ENCODE results near the gene SELENOK. TPM values are rescaled to one million over a fixed set of nuclear protein-coding genes. Genes with fewer than 3 reads are reported as not detected.
A peak's percentile ranks its signal among the peaks of the same experiment; 100 is the strongest.

The SELENOK gene
- total and polyA plus RNA-seq, 5 donors from 2014 or later: 127 to 158 (median 145) TPM

- Mint-ChIP-seq H3K9me3 (peaks cover 0 to 2% (median 0%) of the 10 kb centered on the region in 7 donors), H3K4me1 (peaks cover 0 to 19% (median 0%) of the 10 kb centered on the region in 4 donors), H3K27ac (peak overlapping the region in 1 of 3 donors; percentile 48), H3K4me3 (peak overlapping the region in 2 of 4 donors; percentile 77 to 79), H3K27me3 (peaks cover 50% of the 10 kb centered on the region), H3K36me3 (no peaks in the 10 kb centered on the region)
- Histone ChIP-seq H3K4me3 (ENCODE audit: low read depth, low read length) (no peak overlapping the region), H3K4me1 (ENCODE audit: control insufficient read depth, insufficient read depth, low read length, poor library complexity, severe bottlenecking) (peaks cover 23% of the 10 kb centered on the region), H3K36me3 (ENCODE audit: control insufficient read depth, insufficient read depth, low read length) (no peaks in the 10 kb centered on the region), H3K9me3 (ENCODE audit: control insufficient read depth in 2 of 2, low read length in 2 of 2) (no peaks in the 10 kb centered on the region), H3K27me3 (ENCODE audit: control insufficient read depth, insufficient read depth, low read length) (peaks cover 16% of the 10 kb centered on the region), H3K27ac (ENCODE audit: insufficient read depth, low read length, poor library complexity, severe bottlenecking) (peak overlapping the region; percentile 23)
- ATAC-seq (ENCODE audit: low read depth in 2 of 2) (no peak), DNase-seq (no peak)
Measured at GRCh38 chr3:53845881-53846133, 45.9 kb downstream of the SELENOK start.

- H3K36me3 Mint-ChIP-seq: no peaks in the 10 kb centered on the region
- peaks cover 23% of the 10 kb centered on the region for H3K4me1 ChIP-seq (ENCODE audit: control insufficient read depth, insufficient read depth, low read length, poor library complexity, severe bottlenecking)
- peak overlapping the region in 2 of 3 donors; percentile 48 to 65 for H3K27ac Mint-ChIP-seq
- H3K4me3 ChIP-seq (ENCODE audit: low read depth, low read length): peak overlapping the region; percentile 41
- peaks cover 16% of the 10 kb centered on the region for H3K27me3 ChIP-seq (ENCODE audit: control insufficient read depth, insufficient read depth, low read length)
- peaks cover 0 to 19% (median 0%) of the 10 kb centered on the region in 4 donors for H3K4me1 Mint-ChIP-seq
- H3K36me3 ChIP-seq (ENCODE audit: control insufficient read depth, insufficient read depth, low read length): no peaks in the 10 kb centered on the region
- peaks cover 50% of the 10 kb centered on the region for H3K27me3 Mint-ChIP-seq
- ATAC-seq (ENCODE audit: low read depth in 2 of 2) (no peak), DNase-seq (no peak)
- H3K9me3 ChIP-seq (ENCODE audit: control insufficient read depth in 2 of 2, low read length in 2 of 2): no peaks in the 10 kb centered on the region
- peak overlapping the region; percentile 23 for H3K27ac ChIP-seq (ENCODE audit: insufficient read depth, low read length, poor library complexity, severe bottlenecking)
- H3K4me3 Mint-ChIP-seq: peak overlapping the region in 3 of 4 donors; percentile 77 to 89 (median 79)
- H3K9me3 Mint-ChIP-seq: peaks cover 0 to 2% (median 0%) of the 10 kb centered on the region in 7 donors
Measured at GRCh38 chr3:53845103-53845880, 46.4 kb downstream of the SELENOK start.

- no peak for DNase-seq
- Mint-ChIP-seq H3K4me1 (peaks cover 0 to 19% (median 0%) of the 10 kb centered on the region in 4 donors), H3K36me3 (no peaks in the 10 kb centered on the region), H3K9me3 (peaks cover 0 to 2% (median 0%) of the 10 kb centered on the region in 7 donors), H3K27me3 (peaks cover 58% of the 10 kb centered on the region), H3K4me3 (peak overlapping the region in 3 of 4 donors; percentile 64 to 79 (median 77)), H3K27ac (peak overlapping the region in 2 of 3 donors; percentile 11 to 65)
- H3K36me3 ChIP-seq (ENCODE audit: control insufficient read depth, insufficient read depth, low read length): no peaks in the 10 kb centered on the region
- peak in 1 of 2 donors; percentile 53 for ATAC-seq (ENCODE audit: low read depth in 2 of 2)
- H3K9me3 ChIP-seq (ENCODE audit: control insufficient read depth in 2 of 2, low read length in 2 of 2): no peaks in the 10 kb centered on the region
- H3K27me3 ChIP-seq (ENCODE audit: control insufficient read depth, insufficient read depth, low read length): peaks cover 16% of the 10 kb centered on the region
- no peak overlapping the region for H3K4me3 ChIP-seq (ENCODE audit: low read depth, low read length)
- peaks cover 23% of the 10 kb centered on the region for H3K4me1 ChIP-seq (ENCODE audit: control insufficient read depth, insufficient read depth, low read length, poor library complexity, severe bottlenecking)
- H3K27ac ChIP-seq (ENCODE audit: insufficient read depth, low read length, poor library complexity, severe bottlenecking): peak overlapping the region; percentile 30
Measured at GRCh38 chr3:53844262-53845102, 47.2 kb downstream of the SELENOK start.

GRCh38 chr3:53843195-53844177 is 48.2 kb downstream of the SELENOK start:
- Mint-ChIP-seq H3K4me3 (peak overlapping the region; percentile 15 to 79 (median 60)), H3K36me3 (no peaks in the 10 kb centered on the region), H3K27me3 (peaks cover 52% of the 10 kb centered on the region), H3K9me3 (peaks cover 0 to 2% (median 0%) of the 10 kb centered on the region in 7 donors), H3K4me1 (peaks cover 0 to 19% (median 0%) of the 10 kb centered on the region in 4 donors), H3K27ac (peak overlapping the region in 1 of 3 donors; percentile 65)
- no peak for DNase-seq
- Histone ChIP-seq H3K4me1 (ENCODE audit: control insufficient read depth, insufficient read depth, low read length, poor library complexity, severe bottlenecking) (peaks cover 23% of the 10 kb centered on the region), H3K9me3 (ENCODE audit: control insufficient read depth in 2 of 2, low read length in 2 of 2) (no peaks in the 10 kb centered on the region), H3K36me3 (ENCODE audit: control insufficient read depth, insufficient read depth, low read length) (no peaks in the 10 kb centered on the region), H3K27ac (ENCODE audit: insufficient read depth, low read length, poor library complexity, severe bottlenecking) (peak overlapping the region; percentile 30), H3K27me3 (ENCODE audit: control insufficient read depth, insufficient read depth, low read length) (peaks cover 16% of the 10 kb centered on the region), H3K4me3 (ENCODE audit: low read depth, low read length) (no peak overlapping the region)
- ATAC-seq (ENCODE audit: low read depth in 2 of 2): no peak

GRCh38 chr3:53842436-53843194 is 49.0 kb downstream of the SELENOK start:
- H3K27ac ChIP-seq (ENCODE audit: insufficient read depth, low read length, poor library complexity, severe bottlenecking): peak overlapping the region; percentile 14
- DNase-seq (no peak), ATAC-seq (ENCODE audit: low read depth in 2 of 2) (no peak)
- Mint-ChIP-seq H3K27me3 (peaks cover 43% of the 10 kb centered on the region), H3K36me3 (no peaks in the 10 kb centered on the region), H3K27ac (peak overlapping the region in 1 of 3 donors; percentile 74), H3K9me3 (peaks cover 0 to 2% (median 0%) of the 10 kb centered on the region in 7 donors), H3K4me1 (peaks cover 0 to 19% (median 0%) of the 10 kb centered on the region in 4 donors), H3K4me3 (no peak overlapping the region)
- no peak overlapping the region for H3K4me3 ChIP-seq (ENCODE audit: low read depth, low read length)
- H3K36me3 ChIP-seq (ENCODE audit: control insufficient read depth, insufficient read depth, low read length): no peaks in the 10 kb centered on the region
- no peaks in the 10 kb centered on the region for H3K9me3 ChIP-seq (ENCODE audit: control insufficient read depth in 2 of 2, low read length in 2 of 2)
- H3K27me3 ChIP-seq (ENCODE audit: control insufficient read depth, insufficient read depth, low read length): peaks cover 13% of the 10 kb centered on the region
- H3K4me1 ChIP-seq (ENCODE audit: control insufficient read depth, insufficient read depth, low read length, poor library complexity, severe bottlenecking): peaks cover 23% of the 10 kb centered on the region

- Histone ChIP-seq H3K4me3 (ENCODE audit: low read depth, low read length) (no peak overlapping the region), H3K36me3 (ENCODE audit: control insufficient read depth, insufficient read depth, low read length) (no peaks in the 10 kb centered on the region), H3K27me3 (ENCODE audit: control insufficient read depth, insufficient read depth, low read length) (peaks cover 7% of the 10 kb centered on the region), H3K27ac (ENCODE audit: insufficient read depth, low read length, poor library complexity, severe bottlenecking) (no peak overlapping the region), H3K4me1 (ENCODE audit: control insufficient read depth, insufficient read depth, low read length, poor library complexity, severe bottlenecking) (peaks cover 25% of the 10 kb centered on the region), H3K9me3 (ENCODE audit: control insufficient read depth in 2 of 2, low read length in 2 of 2) (no peaks in the 10 kb centered on the region)
- H3K36me3 Mint-ChIP-seq: no peaks in the 10 kb centered on the region
- no peak overlapping the region for H3K4me3 Mint-ChIP-seq
- ATAC-seq (ENCODE audit: low read depth in 2 of 2) (no peak), DNase-seq (no peak)
- peaks cover 31% of the 10 kb centered on the region for H3K27me3 Mint-ChIP-seq
- no peak overlapping the region for H3K27ac Mint-ChIP-seq
- peaks cover 0 to 12% (median 0%) of the 10 kb centered on the region in 4 donors for H3K4me1 Mint-ChIP-seq
- peaks cover 0 to 2% (median 0%) of the 10 kb centered on the region in 7 donors for H3K9me3 Mint-ChIP-seq
Measured at GRCh38 chr3:53841296-53841695, 50.4 kb downstream of the SELENOK start.

All from CD4-positive, CD25-positive, alpha-beta regulatory T cell (primary cell).